Measurements from ENCODE around the gene G6PC1. TPM values are rescaled to one million over a fixed set of nuclear protein-coding genes. Genes with fewer than 3 reads are reported as not detected.

G6PC1 gene
- total and polyA plus RNA-seq, 2 experiments from 2014 or later, result not detected

DNA sequence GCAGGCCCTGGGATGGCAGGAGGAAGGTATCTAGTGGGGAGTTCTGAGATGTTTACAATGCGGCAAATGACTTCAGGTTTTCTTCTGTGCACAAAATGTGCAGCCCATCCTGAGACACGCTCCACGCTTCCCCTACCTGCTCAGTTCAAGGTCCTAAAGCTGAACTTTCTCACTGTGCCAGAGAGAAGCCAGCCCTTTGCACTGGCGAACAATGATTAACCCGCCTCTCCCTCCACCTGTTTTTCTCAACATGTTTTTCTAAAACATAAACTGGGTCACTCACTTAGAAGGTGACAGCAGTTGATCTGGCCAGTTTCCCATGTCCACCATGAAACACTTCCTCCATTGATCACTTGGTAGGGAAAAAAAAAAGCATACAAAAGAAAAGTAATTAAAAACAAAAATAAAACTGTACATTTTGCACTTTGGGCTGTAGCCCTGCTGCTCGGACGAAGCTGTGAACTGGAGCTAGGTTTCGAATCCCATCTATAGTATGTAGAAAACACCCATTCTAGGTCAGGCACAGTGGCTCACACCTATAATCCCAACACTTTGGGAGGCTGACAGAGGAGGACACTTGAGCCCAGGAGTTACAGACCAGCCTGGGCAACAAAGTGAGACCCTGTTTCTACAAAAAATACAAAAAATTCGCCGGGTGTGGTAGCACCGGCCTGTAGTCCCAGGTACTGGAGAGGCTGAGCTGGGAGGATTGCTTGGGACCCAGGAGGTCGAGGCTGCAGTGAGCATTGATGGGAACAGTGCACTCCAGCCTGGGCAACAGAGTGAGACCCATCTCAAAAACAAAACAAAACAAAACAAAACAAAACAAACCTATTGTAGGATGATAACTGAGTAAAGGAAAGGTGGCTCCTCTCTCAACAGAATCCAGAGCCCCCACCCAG, 6.1 kb upstream of the G6PC1 start (continued):
- TF ChIP-seq, protein P1, sequence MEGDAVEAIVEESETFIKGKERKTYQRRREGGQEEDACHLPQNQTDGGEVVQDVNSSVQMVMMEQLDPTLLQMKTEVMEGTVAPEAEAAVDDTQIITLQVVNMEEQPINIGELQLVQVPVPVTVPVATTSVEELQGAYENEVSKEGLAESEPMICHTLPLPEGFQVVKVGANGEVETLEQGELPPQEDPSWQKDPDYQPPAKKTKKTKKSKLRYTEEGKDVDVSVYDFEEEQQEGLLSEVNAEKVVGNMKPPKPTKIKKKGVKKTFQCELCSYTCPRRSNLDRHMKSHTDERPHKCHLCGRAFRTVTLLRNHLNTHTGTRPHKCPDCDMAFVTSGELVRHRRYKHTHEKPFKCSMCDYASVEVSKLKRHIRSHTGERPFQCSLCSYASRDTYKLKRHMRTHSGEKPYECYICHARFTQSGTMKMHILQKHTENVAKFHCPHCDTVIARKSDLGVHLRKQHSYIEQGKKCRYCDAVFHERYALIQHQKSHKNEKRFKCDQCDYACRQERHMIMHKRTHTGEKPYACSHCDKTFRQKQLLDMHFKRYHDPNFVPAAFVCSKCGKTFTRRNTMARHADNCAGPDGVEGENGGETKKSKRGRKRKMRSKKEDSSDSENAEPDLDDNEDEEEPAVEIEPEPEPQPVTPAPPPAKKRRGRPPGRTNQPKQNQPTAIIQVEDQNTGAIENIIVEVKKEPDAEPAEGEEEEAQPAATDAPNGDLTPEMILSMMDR (conservative IDR thresholded peaks at IDR 0.05; ENCODE audit: low read depth in 2 of 2), result no peak
- TF ChIP-seq ZNF331 (CRISPR knock-in tag; IDR thresholded peaks at IDR 0.05; ENCODE audit: low read depth) (no peak), CREB1 (CRISPR knock-in tag; IDR thresholded peaks at IDR 0.05; ENCODE audit: low read depth) (no peak), JUNB (IDR thresholded peaks at IDR 0.05; ENCODE audit: unreplicated experiment) (no peak)
- TF ChIP-seq, protein P2, sequence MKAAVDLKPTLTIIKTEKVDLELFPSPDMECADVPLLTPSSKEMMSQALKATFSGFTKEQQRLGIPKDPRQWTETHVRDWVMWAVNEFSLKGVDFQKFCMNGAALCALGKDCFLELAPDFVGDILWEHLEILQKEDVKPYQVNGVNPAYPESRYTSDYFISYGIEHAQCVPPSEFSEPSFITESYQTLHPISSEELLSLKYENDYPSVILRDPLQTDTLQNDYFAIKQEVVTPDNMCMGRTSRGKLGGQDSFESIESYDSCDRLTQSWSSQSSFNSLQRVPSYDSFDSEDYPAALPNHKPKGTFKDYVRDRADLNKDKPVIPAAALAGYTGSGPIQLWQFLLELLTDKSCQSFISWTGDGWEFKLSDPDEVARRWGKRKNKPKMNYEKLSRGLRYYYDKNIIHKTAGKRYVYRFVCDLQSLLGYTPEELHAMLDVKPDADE (IDR thresholded peaks at IDR 0.05), result no peak
- TF ChIP-seq, protein P3, sequence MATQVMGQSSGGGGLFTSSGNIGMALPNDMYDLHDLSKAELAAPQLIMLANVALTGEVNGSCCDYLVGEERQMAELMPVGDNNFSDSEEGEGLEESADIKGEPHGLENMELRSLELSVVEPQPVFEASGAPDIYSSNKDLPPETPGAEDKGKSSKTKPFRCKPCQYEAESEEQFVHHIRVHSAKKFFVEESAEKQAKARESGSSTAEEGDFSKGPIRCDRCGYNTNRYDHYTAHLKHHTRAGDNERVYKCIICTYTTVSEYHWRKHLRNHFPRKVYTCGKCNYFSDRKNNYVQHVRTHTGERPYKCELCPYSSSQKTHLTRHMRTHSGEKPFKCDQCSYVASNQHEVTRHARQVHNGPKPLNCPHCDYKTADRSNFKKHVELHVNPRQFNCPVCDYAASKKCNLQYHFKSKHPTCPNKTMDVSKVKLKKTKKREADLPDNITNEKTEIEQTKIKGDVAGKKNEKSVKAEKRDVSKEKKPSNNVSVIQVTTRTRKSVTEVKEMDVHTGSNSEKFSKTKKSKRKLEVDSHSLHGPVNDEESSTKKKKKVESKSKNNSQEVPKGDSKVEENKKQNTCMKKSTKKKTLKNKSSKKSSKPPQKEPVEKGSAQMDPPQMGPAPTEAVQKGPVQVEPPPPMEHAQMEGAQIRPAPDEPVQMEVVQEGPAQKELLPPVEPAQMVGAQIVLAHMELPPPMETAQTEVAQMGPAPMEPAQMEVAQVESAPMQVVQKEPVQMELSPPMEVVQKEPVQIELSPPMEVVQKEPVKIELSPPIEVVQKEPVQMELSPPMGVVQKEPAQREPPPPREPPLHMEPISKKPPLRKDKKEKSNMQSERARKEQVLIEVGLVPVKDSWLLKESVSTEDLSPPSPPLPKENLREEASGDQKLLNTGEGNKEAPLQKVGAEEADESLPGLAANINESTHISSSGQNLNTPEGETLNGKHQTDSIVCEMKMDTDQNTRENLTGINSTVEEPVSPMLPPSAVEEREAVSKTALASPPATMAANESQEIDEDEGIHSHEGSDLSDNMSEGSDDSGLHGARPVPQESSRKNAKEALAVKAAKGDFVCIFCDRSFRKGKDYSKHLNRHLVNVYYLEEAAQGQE (IDR thresholded peaks at IDR 0.05; ENCODE audit: unreplicated experiment), result no peak

DNA sequence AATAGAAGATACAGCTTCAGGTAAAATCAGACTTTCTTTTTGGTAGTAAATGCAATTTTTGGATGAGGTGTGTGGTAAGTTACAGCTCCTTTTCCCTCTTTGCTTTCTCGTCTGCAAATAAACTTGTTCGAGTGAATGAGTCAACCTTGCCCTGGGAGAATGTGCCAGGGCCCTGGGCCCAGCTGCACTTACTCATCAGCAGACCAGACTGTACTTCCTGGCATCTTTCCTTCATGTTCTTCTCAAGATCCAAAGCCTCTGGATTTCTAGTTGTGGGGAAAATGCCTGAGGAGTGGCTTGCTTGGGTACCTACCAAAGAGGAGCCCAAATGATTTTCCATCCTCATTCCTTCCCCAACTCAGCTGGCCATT, 5.4 kb upstream of the G6PC1 start:
- Mint-ChIP-seq H3K27ac (no peak overlapping the region), H3K36me3 (ENCODE audit: low read depth) (no peaks in the 10 kb centered on the region), H3K27me3 (ENCODE audit: insufficient read depth, low read depth, poor library complexity) (peaks cover 6% of the 10 kb centered on the region), H3K9me3 (peaks cover 2% of the 10 kb centered on the region; the same call in 1 of the 3 replicates), H3K4me3 (no peak overlapping the region), H3K4me1 (peaks cover 14% of the 10 kb centered on the region)
- Histone ChIP-seq H3K36me3 (ENCODE audit: insufficient read depth) (no peaks in the 10 kb centered on the region), H3K4me3 (no peak overlapping the region), H3K9me2 (ENCODE audit: insufficient read depth) (no peaks in the 10 kb centered on the region), H3K79me2 (replicated peaks; ENCODE audit: insufficient read depth) (no peaks in the 10 kb centered on the region), H3F3A (replicated peaks; ENCODE audit: low read depth) (no peaks in the 10 kb centered on the region), H3K27me3 (ENCODE audit: insufficient read depth) (no peaks in the 10 kb centered on the region), H3K4me2 (no peak overlapping the region), H4K20me1 (replicated peaks; ENCODE audit: insufficient read depth) (no peaks in the 10 kb centered on the region), H3K27ac (ENCODE audit: low read depth) (no peak overlapping the region), H2AFZ (0 out of 2 replicates have a peak overlapping the region, but pooled peaks have one; percentile 56), H3K4me1 (ENCODE audit: insufficient read depth) (peaks cover 17% of the 10 kb centered on the region)
- no peak for ATAC-seq
- no peak for DNase-seq (ENCODE audit: low spot score)
- no peak for TF ChIP-seq ZNF114 (CRISPR knock-in tag; IDR thresholded peaks at IDR 0.05)
- no peak for TF ChIP-seq JUNB (IDR thresholded peaks at IDR 0.05; ENCODE audit: unreplicated experiment)
- no peak for TF ChIP-seq EZH2phosphoT487 (IDR thresholded peaks at IDR 0.05; ENCODE audit: unreplicated experiment)
- TF ChIP-seq, protein P4, sequence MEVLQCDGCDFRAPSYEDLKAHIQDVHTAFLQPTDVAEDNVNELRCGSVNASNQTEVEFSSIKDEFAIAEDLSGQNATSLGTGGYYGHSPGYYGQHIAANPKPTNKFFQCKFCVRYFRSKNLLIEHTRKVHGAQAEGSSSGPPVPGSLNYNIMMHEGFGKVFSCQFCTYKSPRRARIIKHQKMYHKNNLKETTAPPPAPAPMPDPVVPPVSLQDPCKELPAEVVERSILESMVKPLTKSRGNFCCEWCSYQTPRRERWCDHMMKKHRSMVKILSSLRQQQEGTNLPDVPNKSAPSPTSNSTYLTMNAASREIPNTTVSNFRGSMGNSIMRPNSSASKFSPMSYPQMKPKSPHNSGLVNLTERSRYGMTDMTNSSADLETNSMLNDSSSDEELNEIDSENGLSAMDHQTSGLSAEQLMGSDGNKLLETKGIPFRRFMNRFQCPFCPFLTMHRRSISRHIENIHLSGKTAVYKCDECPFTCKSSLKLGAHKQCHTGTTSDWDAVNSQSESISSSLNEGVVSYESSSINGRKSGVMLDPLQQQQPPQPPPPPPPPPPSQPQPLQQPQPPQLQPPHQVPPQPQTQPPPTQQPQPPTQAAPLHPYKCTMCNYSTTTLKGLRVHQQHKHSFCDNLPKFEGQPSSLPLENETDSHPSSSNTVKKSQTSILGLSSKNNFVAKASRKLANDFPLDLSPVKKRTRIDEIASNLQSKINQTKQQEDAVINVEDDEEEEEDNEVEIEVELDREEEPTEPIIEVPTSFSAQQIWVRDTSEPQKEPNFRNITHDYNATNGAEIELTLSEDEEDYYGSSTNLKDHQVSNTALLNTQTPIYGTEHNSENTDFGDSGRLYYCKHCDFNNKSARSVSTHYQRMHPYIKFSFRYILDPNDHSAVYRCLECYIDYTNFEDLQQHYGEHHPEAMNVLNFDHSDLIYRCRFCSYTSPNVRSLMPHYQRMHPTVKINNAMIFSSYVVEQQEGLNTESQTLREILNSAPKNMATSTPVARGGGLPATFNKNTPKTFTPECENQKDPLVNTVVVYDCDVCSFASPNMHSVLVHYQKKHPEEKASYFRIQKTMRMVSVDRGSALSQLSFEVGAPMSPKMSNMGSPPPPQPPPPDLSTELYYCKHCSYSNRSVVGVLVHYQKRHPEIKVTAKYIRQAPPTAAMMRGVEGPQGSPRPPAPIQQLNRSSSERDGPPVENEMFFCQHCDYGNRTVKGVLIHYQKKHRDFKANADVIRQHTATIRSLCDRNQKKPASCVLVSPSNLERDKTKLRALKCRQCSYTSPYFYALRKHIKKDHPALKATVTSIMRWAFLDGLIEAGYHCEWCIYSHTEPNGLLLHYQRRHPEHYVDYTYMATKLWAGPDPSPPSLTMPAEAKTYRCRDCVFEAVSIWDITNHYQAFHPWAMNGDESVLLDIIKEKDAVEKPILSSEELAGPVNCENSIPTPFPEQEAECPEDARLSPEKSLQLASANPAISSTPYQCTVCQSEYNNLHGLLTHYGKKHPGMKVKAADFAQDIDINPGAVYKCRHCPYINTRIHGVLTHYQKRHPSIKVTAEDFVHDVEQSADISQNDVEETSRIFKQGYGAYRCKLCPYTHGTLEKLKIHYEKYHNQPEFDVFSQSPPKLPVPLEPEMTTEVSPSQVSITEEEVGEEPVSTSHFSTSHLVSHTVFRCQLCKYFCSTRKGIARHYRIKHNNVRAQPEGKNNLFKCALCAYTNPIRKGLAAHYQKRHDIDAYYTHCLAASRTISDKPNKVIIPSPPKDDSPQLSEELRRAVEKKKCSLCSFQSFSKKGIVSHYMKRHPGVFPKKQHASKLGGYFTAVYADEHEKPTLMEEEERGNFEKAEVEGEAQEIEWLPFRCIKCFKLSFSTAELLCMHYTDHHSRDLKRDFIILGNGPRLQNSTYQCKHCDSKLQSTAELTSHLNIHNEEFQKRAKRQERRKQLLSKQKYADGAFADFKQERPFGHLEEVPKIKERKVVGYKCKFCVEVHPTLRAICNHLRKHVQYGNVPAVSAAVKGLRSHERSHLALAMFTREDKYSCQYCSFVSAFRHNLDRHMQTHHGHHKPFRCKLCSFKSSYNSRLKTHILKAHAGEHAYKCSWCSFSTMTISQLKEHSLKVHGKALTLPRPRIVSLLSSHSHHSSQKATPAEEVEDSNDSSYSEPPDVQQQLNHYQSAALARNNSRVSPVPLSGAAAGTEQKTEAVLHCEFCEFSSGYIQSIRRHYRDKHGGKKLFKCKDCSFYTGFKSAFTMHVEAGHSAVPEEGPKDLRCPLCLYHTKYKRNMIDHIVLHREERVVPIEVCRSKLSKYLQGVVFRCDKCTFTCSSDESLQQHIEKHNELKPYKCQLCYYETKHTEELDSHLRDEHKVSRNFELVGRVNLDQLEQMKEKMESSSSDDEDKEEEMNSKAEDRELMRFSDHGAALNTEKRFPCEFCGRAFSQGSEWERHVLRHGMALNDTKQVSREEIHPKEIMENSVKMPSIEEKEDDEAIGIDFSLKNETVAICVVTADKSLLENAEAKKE (CRISPR knock-in tag; IDR thresholded peaks at IDR 0.05), result no peak
